Heart right ventricle (tissue), 16 donors: ENCODE measurements around the gene MBOAT7. TPM values are rescaled to one million over a fixed set of nuclear protein-coding genes. Genes with fewer than 3 reads are reported as not detected.

ENCODE experiments used
- ATAC-seq, 8 donors: fragments of 200-7000 bp; cut with Tn5 transposase; one replicate each; pipeline ENCODE4 v1.9.1; 2020; ENCODE audit warnings: mild to moderate bottlenecking in 8 of 8, moderate library complexity in 8 of 8, moderate number of reproducible peaks in 1 of 8
- DNase-seq, 2 donors: peaks; one replicate each; pipeline ENCODE4 v3.0.0-alpha.2; 2020
- H3K27ac ChIP-seq, 10 donors: fragments of 200-600 bp; sonication (generic) in 2 of 10; one replicate each; pipeline versions ENCODE4 v1.5.0 to v1.8.0; 2020 to 2022; ENCODE audit warnings: mild to moderate bottlenecking in 3 of 10
- H3K27me3 ChIP-seq, 7 donors: fragments of 200-600 bp; one replicate each; pipeline ENCODE4 v1.8.0; 2021 to 2022; ENCODE audit warnings: mild to moderate bottlenecking in 2 of 7
- H3K36me3 ChIP-seq, 9 donors: fragments of 200-600 bp; sonication (generic) in 1 of 9; one replicate each; pipeline versions ENCODE4 v1.5.0 to v1.8.0; 2020 to 2022; ENCODE audit warnings: mild to moderate bottlenecking in 2 of 9
- H3K4me1 ChIP-seq, 9 donors: fragments of 200-600 bp; sonication (generic) in 1 of 9; one replicate each; pipeline versions ENCODE4 v1.5.0 to v1.8.0; 2020 to 2022; ENCODE audit warnings: mild to moderate bottlenecking in 4 of 9
- H3K4me3 ChIP-seq, 10 donors: fragments of 200-600 bp; sonication (generic) in 2 of 10; one replicate each; pipeline versions ENCODE4 v1.5.0 to v1.8.0; 2020 to 2022; ENCODE audit warnings: mild to moderate bottlenecking in 7 of 10, moderate library complexity in 2 of 10
- H3K9me3 ChIP-seq, 11 donors: fragments of 200-600 bp in 10 of 11; sonication (generic) in 2 of 11; one replicate each; pipeline versions ENCODE4 v1.5.0 to v1.8.0; 2013 to 2022; ENCODE audit warnings: mild to moderate bottlenecking in 2 of 11, control low read depth in 1 of 11, moderate library complexity in 1 of 11
- WGBS, 2 donors: extraction: QIAGEN DNeasy Blood & Tissue Kit; methylation state at CpG; one replicate each; pipeline ENCODE4 v1.1.7; 2013; ENCODE audit warnings: inconsistent platforms in 1 of 2; 5-methylcytosine and 5-hydroxymethylcytosine counted together
- intact Hi-C, 10 donors: fragments of 100-400 bp; cut with DNase I; formaldehyde crosslinking; loops; one replicate each; pipeline versions ENCODE4 v1.11.1 to v1.14.2; 2022
- polyA plus RNA-seq, 2 donors: library from polyadenylated mRNA; stranded (reverse); fragments of 200-250 nt; gene quantifications; one replicate each; pipeline ENCODE4 v1.2.3, GENCODE V29; 2013
- total RNA-seq, 10 donors: library from RNA; stranded (reverse); fragmentation: NEBNext Ultra II Directional in 3 of 10; extraction: Animal tissue kit (Norgen Biotek cat#: 25700) in 3 of 10; gene quantifications; one replicate each; pipeline versions ENCODE4 v1.2.1 to v1.2.4, GENCODE V29; 2021 to 2023
- TF ChIP-seq, protein P1 (sequence below), 9 donors: fragments of 200-600 bp; sonication (generic) in 2 of 9; IDR thresholded peaks; one replicate each; pipeline versions ENCODE4 v1.5.0 to v1.8.0; 2021 to 2022; ENCODE audit warnings: antibody characterized with exemption in 9 of 9, mild to moderate bottlenecking in 5 of 9, moderate library complexity in 1 of 9
- donor health status: Arrhythmogenic right ventricular cardiomyopathy.
- donor health status: ischemic (EF 13 %, LVEDD 7.1; RV severe dilation, severe dysfunction).
- donor health status: healthy with polysubstance abuse.
- donor health status: DM: no; HTN: yes; CAD: no.
- donor health status: DM: no; HTN: no; CAD: no.
- donor health status: ischemic (EF 25% LVEDD 6.9; RV normal size, moderate dysfunction).
- donor health status: ischemic (EF 25% LVEDD 5.7; RV mildly dilated, moderate dysfunction).
- donor health status: healthy.
- donor health status: DM: yes; HTN: yes; CAD: no.
- donor health status: Ischemic cardiomyopathy.
- donor health status: ischemic (EF 35%, LVEDD 5.7; RV mildly dilated, moderate dysfunction).
- donor health status: nonischemic (EF 11% LVEDD 7.7; RV severe dilation, severe dysfunction).
- donor health status: DM: yes; HTN: yes; CAD: no.
- donor health status: PGD.
- donor health status: ischemic (EF 29% LVEDD 5.4; RV normal size, mild dysfunction).
- donor health status: nonischemic (EF 23%, LVEDD 6.1; RV moderate dilation, normal function).

Gene MBOAT7
- total and polyA plus RNA-seq, 12 donors, result 7.7 to 29.4 (median 15.5) TPM

DNA sequence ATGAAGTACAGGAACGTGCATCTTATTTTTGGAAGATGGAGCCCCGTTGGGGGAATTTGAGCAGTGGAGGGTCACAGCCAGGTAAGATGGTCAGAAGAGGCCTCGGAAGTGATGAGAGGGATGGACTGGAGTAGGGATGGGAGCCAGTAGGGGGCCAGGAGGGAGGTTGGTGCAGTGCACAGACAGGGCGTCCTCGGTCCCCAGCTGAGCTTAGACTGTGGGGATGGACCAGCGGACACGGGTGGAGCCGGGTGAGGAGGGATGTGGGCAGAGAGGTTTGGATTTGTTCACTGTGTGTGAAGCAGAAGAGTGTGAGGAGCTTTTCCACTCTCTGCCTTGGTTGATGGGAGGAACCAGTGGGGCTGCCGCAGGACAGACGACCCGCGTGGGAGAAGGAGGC is 21.9 kb upstream of the MBOAT7 start:
- DNase-seq (no peak), ATAC-seq (no peak)
- WGBS, 2 donors, result 82 to 88% methylated on average over 12 of the region's 12 CpGs
- peaks cover 12 to 53% (median 38%) of the 10 kb centered on the region in 9 donors for H3K4me1 ChIP-seq
- H3K9me3 ChIP-seq, result no peaks in the 10 kb centered on the region
- intact Hi-C loops, result no loop called here
- TF ChIP-seq, protein P1, sequence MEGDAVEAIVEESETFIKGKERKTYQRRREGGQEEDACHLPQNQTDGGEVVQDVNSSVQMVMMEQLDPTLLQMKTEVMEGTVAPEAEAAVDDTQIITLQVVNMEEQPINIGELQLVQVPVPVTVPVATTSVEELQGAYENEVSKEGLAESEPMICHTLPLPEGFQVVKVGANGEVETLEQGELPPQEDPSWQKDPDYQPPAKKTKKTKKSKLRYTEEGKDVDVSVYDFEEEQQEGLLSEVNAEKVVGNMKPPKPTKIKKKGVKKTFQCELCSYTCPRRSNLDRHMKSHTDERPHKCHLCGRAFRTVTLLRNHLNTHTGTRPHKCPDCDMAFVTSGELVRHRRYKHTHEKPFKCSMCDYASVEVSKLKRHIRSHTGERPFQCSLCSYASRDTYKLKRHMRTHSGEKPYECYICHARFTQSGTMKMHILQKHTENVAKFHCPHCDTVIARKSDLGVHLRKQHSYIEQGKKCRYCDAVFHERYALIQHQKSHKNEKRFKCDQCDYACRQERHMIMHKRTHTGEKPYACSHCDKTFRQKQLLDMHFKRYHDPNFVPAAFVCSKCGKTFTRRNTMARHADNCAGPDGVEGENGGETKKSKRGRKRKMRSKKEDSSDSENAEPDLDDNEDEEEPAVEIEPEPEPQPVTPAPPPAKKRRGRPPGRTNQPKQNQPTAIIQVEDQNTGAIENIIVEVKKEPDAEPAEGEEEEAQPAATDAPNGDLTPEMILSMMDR (IDR thresholded peaks at IDR 0.05), result no peak
- H3K4me3 ChIP-seq, result peak overlapping the region in 1 of 10 donors; percentile 31
- peak overlapping the region in 1 of 10 donors; percentile 96 for H3K27ac ChIP-seq
- no peaks in the 10 kb centered on the region for H3K27me3 ChIP-seq
- peaks cover 0 to 34% (median 16%) of the 10 kb centered on the region in 9 donors for H3K36me3 ChIP-seq

DNA sequence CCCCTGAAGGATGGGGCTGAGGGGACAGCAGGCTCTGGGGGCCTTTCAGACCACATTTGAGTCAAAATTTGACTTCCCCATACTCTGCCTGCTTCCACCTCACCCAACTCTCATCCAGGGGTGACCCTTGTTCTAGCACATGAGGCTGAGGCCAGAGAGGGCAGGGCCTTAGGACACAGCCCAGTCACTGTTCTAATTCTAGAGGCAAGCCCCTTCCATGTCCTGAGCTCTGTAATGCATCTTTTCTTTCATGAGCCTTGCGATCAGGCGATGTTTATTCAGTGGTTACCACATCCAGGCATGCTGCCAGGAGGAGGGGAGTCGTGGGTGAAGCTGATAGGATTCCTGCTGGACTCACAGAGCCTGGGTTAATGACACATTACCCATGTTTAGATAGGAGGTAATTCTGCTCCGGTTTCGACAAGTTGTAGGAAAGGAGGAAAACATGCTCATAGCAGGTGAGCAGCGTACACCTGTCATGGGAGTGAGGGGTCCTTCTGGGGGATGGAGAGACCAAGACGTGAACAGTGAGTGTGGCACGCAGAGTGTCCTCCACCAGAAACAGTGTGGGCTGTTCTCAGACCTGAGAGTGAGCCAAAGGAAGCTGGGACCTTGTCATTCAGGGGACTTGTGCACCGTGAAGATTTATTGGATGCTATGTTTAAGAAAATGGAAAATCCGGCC is 20.6 kb upstream of the MBOAT7 start:
- H3K9me3 ChIP-seq, result no peaks in the 10 kb centered on the region
- no peaks in the 10 kb centered on the region for H3K27me3 ChIP-seq
- WGBS, 2 donors, result 32 to 41% methylated on average over 10 of the region's 10 CpGs
- H3K27ac ChIP-seq, result peak overlapping the region in 9 of 10 donors; percentile 6 to 96 (median 78)
- peak overlapping the region in 1 of 10 donors; percentile 34 for H3K4me3 ChIP-seq
- TF ChIP-seq, protein P1 (IDR thresholded peaks at IDR 0.05), result no peak
- intact Hi-C loops, result no loop called here
- H3K36me3 ChIP-seq, result peaks cover 0 to 43% (median 28%) of the 10 kb centered on the region in 9 donors
- ATAC-seq (peak; percentile 37 to 78 (median 66)), DNase-seq (peak; percentile 72 to 82)
- peaks cover 12 to 66% (median 51%) of the 10 kb centered on the region in 9 donors for H3K4me1 ChIP-seq

DNA sequence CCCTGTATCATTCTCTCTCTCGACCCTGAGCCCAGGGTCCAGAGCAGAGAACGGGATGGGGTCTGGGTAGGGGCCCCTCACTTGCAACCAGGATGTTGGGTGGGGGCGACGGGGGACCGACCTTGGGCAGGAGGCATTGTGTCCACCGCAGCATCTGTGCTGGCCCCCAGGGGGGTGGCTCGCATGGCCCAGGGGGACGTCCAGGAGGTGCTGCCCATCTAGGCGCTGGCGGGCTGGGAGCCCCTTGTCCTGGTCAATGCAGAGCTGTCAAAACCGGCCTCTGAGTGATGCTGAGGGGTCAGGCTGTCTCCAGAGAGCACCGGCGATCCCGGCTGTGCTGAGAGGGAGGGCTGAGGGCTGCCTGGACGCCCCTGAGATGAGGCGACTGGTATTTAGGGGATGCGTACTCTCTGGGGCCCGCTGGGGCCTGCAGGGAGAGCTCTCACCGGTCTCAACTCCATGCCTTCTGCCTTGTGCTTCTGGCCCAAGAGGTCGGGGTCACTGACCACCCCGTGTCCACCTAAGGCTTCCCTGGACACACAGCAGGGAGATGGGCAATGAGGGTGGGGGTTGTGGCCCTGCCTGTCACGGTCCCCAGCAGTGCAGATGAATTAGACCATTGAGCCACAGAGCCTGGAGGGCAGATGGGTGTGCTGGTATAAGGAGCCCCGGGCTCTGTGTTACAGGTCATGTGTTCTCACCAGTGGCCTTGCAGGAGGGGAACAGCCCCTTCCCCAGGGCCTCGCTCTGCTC is 19.9 kb upstream of the MBOAT7 start:
- Histone ChIP-seq H3K9me3 (no peaks in the 10 kb centered on the region), H3K27ac (peak overlapping the region in 9 of 10 donors; percentile 6 to 96 (median 78)), H3K4me1 (peaks cover 12 to 73% (median 58%) of the 10 kb centered on the region in 9 donors), H3K4me3 (peak overlapping the region in 1 of 10 donors; percentile 34), H3K27me3 (no peaks in the 10 kb centered on the region), H3K36me3 (peaks cover 0 to 50% (median 35%) of the 10 kb centered on the region in 9 donors)
- TF ChIP-seq, protein P1 (IDR thresholded peaks at IDR 0.05), result no peak
- WGBS, 2 donors, result 52 to 61% methylated on average over 24 of the region's 24 CpGs
- ATAC-seq, result peak in 6 of 8 donors; percentile 0 to 36 (median 6)
- DNase-seq, result no peak
- intact Hi-C loops, result no loop called here

DNA sequence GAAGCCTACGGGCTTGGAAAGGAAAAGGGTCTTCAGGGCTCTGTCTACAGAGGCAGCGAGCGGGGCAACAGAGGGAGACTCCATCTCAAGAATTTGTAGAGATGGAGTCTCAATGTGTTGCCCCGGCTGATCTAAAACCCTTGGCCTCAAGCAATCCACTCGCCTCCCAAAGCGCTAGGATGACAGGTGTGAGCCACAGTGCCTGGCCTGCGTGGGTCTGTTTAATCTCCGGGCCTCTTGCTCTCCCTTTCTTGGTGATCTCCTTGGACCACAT is 19.3 kb upstream of the MBOAT7 start:
- no peaks in the 10 kb centered on the region for H3K9me3 ChIP-seq
- 79 to 82% methylated on average over 8 of the region's 8 CpGs for WGBS, 2 donors
- TF ChIP-seq, protein P1 (IDR thresholded peaks at IDR 0.05), result no peak
- H3K4me1 ChIP-seq, result peaks cover 12 to 78% (median 63%) of the 10 kb centered on the region in 9 donors
- ATAC-seq (no peak), DNase-seq (no peak)
- H3K4me3 ChIP-seq, result peak overlapping the region in 1 of 10 donors; percentile 25
- intact Hi-C loops, result no loop called here
- H3K27ac ChIP-seq, result peak overlapping the region in 8 of 10 donors; percentile 54 to 96 (median 78)
- no peaks in the 10 kb centered on the region for H3K27me3 ChIP-seq
- peaks cover 0 to 55% (median 40%) of the 10 kb centered on the region in 9 donors for H3K36me3 ChIP-seq
